ENCODE data around the gene ARHGEF12. TPM values are rescaled to one million over a fixed set of nuclear protein-coding genes. Genes with fewer than 3 reads are reported as not detected.
"Not testable (repeated sequence)": the region's sequence is repeated elsewhere in the genome, so short reads cannot be mapped to it uniquely, and the experiment has no call there.

The ARHGEF12 gene
- polyA plus RNA-seq, 1 donor, result 36.9 TPM

- no peak for DNase-seq
Observed at GRCh38 chr11:120501976-120502755, 166.0 kb downstream of the ARHGEF12 start.

GRCh38 chr11:120503529-120503928 is 167.3 kb downstream of the ARHGEF12 start:
- DNase-seq, result not testable (repeated sequence)

GRCh38 chr11:120505801-120506425 is 169.7 kb downstream of the ARHGEF12 start:
- DNase-seq, result no peak

DNA sequence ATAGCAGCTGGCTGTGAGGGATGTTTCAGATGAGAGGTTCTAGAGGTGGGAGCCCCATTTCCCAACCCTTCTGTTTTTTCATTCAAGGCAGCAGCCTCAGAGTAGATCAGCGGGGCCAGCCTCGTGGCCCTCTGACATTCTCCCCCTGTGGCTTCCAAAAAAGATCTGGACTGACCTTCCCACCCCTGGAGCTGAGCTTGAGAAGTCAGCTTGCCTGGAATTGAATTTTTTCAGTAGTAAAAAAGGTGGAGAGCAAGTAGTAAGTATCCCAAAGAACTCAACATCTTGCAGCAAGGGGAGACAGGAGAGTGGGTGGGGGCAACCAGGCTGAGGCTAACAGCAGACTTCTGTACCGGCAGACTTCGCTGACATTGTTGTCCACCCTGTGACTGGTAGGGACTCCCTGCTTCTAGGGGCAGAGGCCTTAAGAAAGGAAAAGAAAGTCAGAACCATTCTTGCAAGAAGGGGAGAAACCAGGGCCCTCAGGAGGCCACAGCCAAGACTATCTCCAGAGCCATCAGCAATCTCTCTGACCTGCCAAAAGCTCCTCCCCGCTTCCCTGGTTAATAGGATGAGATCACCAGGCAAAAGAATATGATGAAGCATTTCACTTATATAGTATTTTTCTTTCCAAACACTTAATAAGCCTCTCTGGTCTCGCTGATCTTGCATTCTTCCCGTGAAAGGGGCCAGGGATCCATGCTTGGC is 173.3 kb downstream of the ARHGEF12 start:
- no peak for DNase-seq

- DNase-seq, result no peak
Observed at GRCh38 chr11:120510406-120511115, 174.3 kb downstream of the ARHGEF12 start.

- DNase-seq, result peak; percentile 84
Observed at GRCh38 chr11:120511116-120511819, 175.1 kb downstream of the ARHGEF12 start, which contains the start of gene GRIK4. TSS of gene GRIK4 (plus strand) at chr11:120511748. CDS start at chr11:120660319, 148,571 bp downstream.

DNA sequence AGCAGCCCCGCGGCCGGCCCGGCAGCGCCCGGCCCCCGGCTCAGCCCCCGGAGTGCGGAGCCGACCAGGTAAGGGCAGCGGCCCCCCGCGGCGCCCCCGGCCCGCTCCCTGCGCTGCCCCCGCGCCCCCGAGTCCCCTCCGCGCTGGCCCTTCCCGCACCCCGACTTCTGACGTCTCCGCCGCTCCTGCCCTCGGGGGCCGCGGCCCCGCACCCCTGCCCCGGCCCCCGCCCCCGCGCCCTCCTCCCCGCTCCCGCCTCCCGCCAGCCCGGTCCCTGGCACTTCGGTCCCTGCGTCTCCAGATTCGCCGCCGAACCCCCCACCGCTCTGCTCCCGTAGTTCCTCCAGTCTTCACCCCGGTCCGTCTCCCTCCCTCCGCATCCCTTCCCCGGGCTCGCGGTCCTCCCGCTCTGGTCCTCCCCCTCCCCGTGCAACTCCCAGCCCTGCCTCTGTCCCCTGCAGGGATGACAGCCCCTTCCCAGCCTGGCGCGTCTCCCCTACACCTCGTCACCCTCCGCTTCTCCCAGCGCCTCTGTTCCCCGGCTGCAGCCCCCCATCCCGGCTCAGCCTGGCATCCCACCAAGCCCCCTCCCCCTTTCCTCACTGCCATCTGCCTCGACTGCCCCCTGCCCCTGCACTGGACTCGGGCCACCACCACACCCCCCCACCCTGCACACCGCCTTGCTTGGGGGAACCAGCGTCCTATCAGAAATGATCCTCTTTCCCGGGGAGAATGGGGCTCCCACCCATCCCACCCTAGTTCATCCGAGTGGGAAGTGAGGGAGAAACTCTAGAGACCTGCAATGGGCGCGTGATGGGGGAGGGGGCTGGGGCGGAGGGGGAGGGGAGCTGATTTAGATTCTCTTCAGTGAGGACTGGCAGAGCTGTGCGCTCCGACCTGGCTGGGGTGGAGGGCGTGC is 175.9 kb downstream of the ARHGEF12 start:
- no peak for DNase-seq

- DNase-seq, result no peak
Observed at GRCh38 chr11:120512739-120513435, 176.7 kb downstream of the ARHGEF12 start.

- no peak for DNase-seq
Observed at GRCh38 chr11:120513436-120514315, 177.5 kb downstream of the ARHGEF12 start.

GRCh38 chr11:120514541-120515121 is 178.4 kb downstream of the ARHGEF12 start:
- DNase-seq, result no peak

DNA sequence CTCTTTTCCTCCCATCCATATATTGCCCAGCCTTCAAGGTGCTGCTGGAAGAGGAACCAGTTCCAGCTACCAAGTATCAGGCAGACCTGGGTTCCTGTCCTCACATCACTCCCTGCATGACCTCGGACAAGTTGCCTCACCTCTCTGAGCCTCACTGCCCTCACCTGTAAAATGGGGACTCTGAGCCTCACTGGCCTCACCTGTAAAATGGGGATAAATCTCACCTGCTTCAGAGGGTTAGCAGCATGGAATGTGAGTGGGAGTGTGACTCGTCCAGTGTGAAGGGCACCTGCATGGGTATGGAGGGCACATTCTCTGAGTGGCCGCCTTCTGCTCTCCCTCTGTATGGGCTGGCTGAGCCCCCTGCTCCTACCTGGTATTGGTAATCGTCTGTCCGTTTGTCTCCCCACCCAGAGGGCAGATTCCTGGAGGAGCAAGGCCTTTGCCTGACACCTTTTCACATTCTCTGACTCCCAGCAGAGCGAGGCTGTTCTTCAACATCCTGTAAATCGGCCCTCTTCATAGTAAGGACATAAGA is 179.0 kb downstream of the ARHGEF12 start:
- DNase-seq, result no peak

GRCh38 chr11:120516461-120517389 is 180.5 kb downstream of the ARHGEF12 start:
- no peak for DNase-seq

GRCh38 chr11:120517390-120517761 is 181.2 kb downstream of the ARHGEF12 start:
- no peak for DNase-seq

- no peak for DNase-seq
Observed at GRCh38 chr11:120517801-120518291, 181.6 kb downstream of the ARHGEF12 start.

- no peak for DNase-seq
Observed at GRCh38 chr11:120518356-120518755, 182.1 kb downstream of the ARHGEF12 start.

DNA sequence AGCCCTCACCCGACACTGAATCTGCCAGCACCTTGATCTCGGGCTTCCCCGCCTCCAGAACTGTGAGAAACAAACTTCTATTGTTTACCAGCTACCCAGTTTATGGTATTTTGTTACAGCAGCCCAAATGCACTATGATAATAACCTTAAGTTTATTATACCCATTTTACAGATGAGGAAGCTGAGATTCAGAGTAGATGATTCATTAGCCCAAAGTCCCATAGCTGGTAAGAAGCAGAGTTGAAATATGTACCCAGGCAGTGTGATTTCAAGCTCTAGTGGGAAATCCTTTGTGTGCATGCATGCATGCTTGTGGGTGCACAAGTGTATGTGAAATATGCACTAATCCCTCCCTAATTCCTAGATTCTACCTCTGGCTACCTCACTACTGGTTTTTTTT is 183.3 kb downstream of the ARHGEF12 start:
- no peak for DNase-seq

Data from hindlimb muscle (tissue), 1 donor.